IPS-18c (cell line): ENCODE measurements around the gene B4GALT1.
"Not testable (repeated sequence)": the region's sequence is repeated elsewhere in the genome, so short reads cannot be mapped to it uniquely, and the experiment has no call there.

Experiments used
- H3K4me3 ChIP-seq: 2 replicates; pipeline ENCODE4 v1.7.0; 2013; ENCODE audit warnings: low read depth, mild to moderate bottlenecking, low read length, moderate library complexity; ENCODE audit not compliant: insufficient read depth
- H3K9me3 ChIP-seq: one replicate; pipeline ENCODE4 v1.6.1; 2013; ENCODE audit warnings: mild to moderate bottlenecking, low read length, moderate library complexity; ENCODE audit not compliant: control insufficient read depth, insufficient read depth

Gene B4GALT1

DNA sequence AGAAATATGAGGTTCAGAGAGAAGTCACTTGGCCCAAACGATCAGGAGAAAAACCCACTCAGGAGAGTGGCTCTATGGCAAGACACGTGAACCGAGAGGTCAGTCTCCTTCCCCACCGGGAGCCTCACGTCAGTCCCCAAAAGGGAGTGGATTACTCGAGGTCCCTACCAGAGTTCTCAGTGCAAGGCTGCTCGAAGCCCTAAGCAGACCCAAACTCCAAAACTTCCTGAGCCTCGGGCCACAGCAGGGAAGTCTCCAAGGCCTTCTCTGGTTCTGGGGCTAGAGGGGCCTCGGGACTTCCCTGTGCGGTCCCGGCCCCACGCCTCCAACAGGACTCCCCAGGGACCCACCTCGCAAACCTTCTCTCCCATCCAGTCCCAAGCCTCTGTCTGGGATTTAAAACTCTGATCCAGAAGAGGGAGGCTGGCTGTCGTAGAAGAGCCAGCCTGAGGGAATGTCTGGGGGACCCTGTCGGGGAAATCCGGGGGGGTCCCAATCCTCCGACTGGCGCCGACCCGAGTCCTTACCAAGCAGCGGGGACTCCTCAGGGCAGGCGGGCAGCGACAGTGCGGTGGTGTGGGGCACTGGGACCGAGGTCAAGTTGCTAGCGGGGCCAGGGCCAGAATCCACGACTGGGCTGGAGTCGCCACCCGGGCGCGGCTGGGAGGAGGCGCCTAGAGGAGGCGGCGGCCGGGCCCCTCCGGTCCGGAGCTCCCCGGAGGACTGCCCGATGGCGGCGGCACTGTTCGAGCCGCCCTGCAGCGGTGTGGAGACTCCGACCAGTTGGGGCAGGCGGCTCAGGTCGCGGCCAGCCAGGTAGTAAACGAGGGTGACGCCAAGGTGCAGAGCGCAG, 679 bp downstream of the B4GALT1 start:
- no peaks in the 10 kb centered on the region for H3K9me3 ChIP-seq
- H3K4me3 ChIP-seq = peak overlapping the region; percentile 87

DNA sequence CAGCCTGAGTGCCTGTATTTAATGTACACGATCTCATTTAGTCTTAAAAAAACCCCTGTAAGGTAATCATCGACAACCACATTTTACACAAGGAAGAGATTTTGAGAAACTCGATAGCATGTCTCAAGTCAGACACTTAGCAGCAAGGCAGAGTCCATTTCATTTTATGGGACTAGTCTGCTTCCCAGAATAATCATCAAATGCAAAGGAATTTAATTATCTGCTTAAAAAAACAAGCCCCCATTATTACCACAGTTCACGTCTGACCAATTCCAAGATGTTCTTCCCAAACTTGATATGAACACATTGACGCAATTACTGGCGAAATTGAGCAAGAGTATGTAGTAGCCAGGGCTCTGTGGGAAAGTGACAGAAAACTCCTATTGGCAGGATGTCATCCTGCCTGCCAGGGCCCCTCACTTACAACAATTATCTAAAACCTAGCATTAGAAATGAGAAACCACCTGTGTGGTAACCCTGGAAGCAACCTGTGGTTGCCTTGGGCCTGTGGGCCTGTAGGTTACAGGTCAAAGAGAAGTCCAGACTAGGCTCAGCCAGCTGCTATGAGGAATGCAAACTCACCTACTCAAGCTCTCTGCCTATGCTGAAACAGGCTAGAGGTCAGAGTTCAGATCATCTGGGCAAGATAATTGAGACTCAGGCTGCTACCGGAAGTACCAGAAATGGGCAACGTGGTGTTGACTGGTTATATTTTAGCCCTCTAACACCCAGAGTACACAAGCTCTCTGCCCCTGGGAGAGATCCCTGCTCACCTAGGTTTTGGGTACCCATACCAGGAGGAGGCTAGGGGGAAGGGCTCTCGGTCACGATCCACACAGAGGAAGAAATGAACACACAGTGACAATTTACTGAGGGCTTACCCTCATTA, 1.6 kb downstream of the B4GALT1 start:
- Histone ChIP-seq H3K4me3 (peak overlapping the region; percentile 87), H3K9me3 (no peaks in the 10 kb centered on the region)

- H3K9me3 ChIP-seq, H3K4me3 ChIP-seq: not testable (repeated sequence)
Observed at GRCh38 chr9:33164921-33165262, 2.2 kb downstream of the B4GALT1 start.

- no peaks in the 10 kb centered on the region for H3K9me3 ChIP-seq
Observed at GRCh38 chr9:33164138-33164809, 2.9 kb downstream of the B4GALT1 start.

GRCh38 chr9:33163433-33164137, 3.6 kb downstream of the B4GALT1 start:
- no peak overlapping the region for H3K4me3 ChIP-seq

More at GRCh38 chr9:33164138-33164809, 2.9 kb downstream of the B4GALT1 start:
- H3K4me3 ChIP-seq = no peak overlapping the region

GRCh38 chr9:33162721-33163311, 4.3 kb downstream of the B4GALT1 start:
- no peak overlapping the region for H3K4me3 ChIP-seq
- H3K9me3 ChIP-seq = no peaks in the 10 kb centered on the region

More at GRCh38 chr9:33163433-33164137, 3.6 kb downstream of the B4GALT1 start:
- no peaks in the 10 kb centered on the region for H3K9me3 ChIP-seq

DNA sequence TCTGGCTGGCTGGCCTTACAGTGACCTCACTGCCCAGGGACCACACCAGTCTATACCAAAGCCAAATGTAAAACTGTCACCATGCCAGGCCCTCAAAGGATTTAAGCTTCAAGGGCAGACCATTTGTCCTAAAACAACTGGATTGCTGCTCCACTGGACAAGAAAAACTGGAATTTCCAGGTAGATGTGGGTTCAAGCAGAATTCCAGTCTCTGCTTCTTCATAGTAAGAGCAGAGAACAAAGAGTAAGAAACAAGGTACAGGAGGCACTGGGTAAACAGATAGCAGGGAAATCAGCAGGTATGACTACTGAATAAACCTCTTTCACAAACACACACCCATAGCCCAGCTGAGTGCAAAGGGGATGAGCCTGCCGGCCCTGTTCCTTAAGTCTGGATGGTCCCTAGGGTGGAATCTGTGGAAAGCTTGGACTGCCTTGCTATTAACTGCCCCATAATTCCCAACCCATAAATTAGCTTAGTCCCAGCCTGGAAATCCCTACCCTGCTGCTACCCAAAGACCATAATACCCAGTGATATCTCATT, 5.5 kb downstream of the B4GALT1 start:
- H3K4me3 ChIP-seq = no peak overlapping the region

DNA sequence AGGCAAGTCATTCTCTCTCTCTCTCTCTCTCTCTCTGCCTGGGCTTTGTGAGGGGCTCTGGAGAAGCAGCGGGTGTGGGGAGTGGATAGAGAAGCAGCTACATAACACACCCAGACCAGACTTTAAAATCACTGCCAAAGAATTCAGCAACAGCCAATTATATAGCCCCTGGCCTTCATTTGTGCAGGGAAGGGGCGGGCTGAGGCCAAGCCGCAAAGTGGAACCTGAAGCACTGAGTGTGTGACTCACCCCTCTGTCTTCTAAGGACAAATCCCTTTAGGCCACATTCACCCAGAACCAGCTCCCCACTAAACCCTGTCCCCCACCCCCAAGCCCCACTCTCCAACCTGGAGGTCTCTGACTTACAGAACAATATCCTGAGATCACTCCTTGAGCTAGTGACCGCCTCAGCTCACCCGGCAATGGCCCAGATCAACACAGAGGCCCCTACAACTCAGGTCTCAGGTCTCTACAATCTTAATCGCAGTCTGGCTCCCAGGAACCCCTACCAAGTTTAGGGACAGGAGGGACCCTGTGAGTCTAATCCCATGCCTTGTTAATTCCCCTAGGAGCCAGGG, 6.0 kb downstream of the B4GALT1 start:
- no peak overlapping the region for H3K4me3 ChIP-seq
- no peaks in the 10 kb centered on the region for H3K9me3 ChIP-seq

More for the DNA sequence above, 5.5 kb downstream of the B4GALT1 start:
- H3K9me3 ChIP-seq = no peaks in the 10 kb centered on the region

GRCh38 chr9:33160446-33160845, 6.7 kb downstream of the B4GALT1 start:
- H3K4me3 ChIP-seq, H3K9me3 ChIP-seq: not testable (repeated sequence)

DNA sequence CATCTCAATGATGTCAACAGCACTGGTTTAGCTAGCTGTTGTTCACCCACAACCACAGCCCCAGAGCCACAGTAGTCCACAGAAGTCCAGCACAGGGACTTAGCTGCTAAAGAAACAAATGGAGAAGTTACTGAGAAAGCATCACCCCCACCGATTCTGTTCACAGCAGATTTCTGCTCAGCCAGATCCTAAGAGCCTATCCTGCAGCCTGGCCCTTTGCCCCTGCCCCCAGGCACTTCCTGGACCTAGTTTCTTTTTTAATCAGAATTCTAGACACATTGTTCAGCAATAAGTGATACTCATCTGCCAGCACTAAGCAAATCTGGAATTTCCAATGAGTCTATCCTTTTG, 7.4 kb downstream of the B4GALT1 start:
- no peaks in the 10 kb centered on the region for H3K9me3 ChIP-seq
- H3K4me3 ChIP-seq = no peak overlapping the region

DNA sequence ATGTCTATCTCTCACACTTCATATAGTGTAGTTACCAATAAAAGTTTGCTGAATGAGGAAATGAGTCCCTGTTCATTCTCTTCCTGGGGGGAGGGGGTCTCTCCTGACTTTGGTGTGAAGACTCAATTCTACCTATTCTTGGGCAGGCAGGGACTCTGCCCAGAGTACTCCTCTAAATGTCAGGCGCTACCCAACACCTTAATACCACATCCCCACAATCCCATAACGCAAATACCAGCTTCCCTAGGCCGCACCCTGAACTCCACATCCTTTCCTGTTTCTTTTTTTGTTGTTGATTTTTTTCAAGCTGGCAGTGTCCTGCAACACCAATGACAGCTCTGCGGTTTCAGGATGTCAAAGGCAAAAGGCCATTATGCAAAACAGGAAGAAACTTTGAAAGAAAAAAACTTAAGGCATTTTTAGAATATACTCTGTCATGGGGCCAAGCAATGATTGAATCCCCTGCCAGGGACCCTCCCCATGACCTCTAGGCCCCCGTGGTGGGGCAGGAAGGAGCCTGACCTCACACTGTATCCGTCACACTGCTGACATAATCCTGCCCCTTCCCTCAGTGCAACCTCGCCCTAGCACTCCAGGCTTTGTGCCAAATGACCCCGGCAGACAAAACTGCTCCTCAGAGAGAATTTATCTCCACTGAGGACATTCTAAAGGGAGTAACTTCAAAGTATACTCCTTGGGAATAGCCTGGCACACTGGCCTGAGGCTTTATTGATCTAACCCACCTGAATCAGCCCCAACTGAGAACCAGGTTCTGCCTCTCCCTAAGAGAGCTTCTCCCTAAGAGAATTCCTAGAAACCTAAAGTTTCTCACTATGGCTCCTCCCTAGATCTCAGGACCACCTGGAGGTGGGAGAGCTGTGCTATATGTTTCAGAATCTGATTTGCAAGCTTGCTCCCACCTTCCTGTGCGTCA, 8.0 kb downstream of the B4GALT1 start:
- Histone ChIP-seq H3K9me3 (no peaks in the 10 kb centered on the region), H3K4me3 (no peak overlapping the region)

DNA sequence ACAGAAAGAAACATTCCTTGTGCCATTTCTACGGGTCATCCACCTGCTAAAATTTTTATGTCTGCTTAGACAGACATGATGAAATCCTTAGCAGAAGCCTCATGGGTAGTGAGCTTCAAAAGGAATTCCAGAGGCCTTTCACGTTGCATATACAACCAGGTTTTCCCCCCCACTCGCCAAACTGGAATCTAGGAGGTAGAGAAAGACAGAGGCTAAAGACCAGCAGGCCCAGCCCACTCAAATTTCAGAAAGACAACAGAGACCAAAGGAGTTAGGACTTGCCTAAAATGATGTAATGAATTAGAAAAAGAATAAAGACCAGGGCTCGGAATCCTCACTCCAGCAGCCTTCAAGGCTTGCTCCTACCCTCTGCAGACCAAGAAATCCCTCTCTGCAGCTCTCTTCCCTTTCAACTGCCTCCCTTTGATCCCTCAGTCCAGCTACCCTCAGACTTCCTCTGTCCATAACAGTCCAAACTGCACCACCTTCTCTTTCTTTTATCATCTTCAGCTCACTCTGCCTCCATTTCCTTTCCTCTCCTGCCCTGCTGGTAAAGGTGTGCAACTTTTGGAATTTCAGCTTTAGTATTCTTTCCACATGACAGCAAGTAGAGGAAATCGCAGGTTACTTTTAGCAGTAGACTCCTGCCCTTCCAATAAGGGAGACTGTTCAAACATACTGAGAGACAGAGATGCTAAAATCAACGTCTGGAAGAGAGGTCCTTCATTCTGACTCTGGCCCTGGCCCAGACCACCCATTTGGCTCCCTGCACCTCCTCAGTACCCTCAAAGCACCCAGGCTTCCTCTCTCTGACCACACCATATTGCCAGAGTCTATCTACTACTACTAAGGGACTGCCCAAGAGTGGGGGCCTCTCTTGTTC, 8.9 kb downstream of the B4GALT1 start:
- H3K9me3 ChIP-seq = no peaks in the 10 kb centered on the region

GRCh38 chr9:33155393-33155792, 11.7 kb downstream of the B4GALT1 start:
- Histone ChIP-seq H3K9me3 (no peaks in the 10 kb centered on the region), H3K4me3 (no peak overlapping the region)

More for the DNA sequence above, 8.9 kb downstream of the B4GALT1 start:
- H3K4me3 ChIP-seq = no peak overlapping the region

- H3K9me3 ChIP-seq = no peaks in the 10 kb centered on the region
- H3K4me3 ChIP-seq = no peak overlapping the region
Observed at GRCh38 chr9:33154371-33154770, 12.8 kb downstream of the B4GALT1 start.
